ENCODE data around the gene ITIH5. TPM values are rescaled to one million over a fixed set of nuclear protein-coding genes. Genes with fewer than 3 reads are reported as not detected.

ITIH5 gene
- total and polyA plus RNA-seq, 2 donors from 2014 or later: 13.1 to 23.3 TPM

DNA sequence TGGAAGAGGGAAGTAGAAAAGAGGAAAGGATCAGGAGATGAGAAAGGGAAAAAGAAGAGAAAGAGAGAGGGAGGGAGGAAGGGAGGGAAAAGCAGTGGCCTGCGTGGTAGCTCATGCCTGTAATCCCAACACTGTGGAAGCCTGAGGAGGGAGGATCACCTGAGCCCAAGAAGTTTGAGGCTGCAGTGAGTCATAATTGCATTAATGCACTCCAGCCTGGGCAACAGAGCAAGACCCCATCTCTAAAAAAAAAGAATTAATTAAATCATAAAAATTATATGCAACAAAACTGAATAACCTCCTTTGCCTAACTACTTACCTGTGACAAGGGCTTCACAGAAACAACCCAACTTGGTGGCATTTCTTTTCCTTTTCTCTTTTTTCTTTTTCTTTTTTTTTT, 148.1 kb downstream of the ITIH5 start:
- H3K27me3 ChIP-seq (ENCODE audit: control insufficient read depth, insufficient read depth, low read length): peaks cover 10% of the 10 kb centered on the region
- intact Hi-C loops (cut with DNase I): no loop called here
- H3K9me3 ChIP-seq (ENCODE audit: control insufficient read depth in 2 of 3, insufficient read depth in 1 of 3, low read length in 3 of 3): no peaks in the 10 kb centered on the region
- H3K27ac ChIP-seq (ENCODE audit: low read depth in 2 of 2, low read length in 2 of 2): no peak overlapping the region
- FAIRE-seq (no peak), DNase-seq (no peak)
- H3K36me3 ChIP-seq (ENCODE audit: control insufficient read depth in 2 of 3, insufficient read depth in 3 of 3, low read length in 3 of 3): no peaks in the 10 kb centered on the region
- H3K4me1 ChIP-seq (ENCODE audit: control insufficient read depth in 2 of 3, insufficient read depth in 2 of 3, low read depth in 1 of 3, low read length in 3 of 3): no peaks in the 10 kb centered on the region
- H3K9ac ChIP-seq (ENCODE audit: low read length in 3 of 3): no peak overlapping the region
- TF ChIP-seq CTCF (IDR thresholded peaks at IDR 0.05; ENCODE audit: borderline replicate concordance, extremely low read depth, insufficient read depth): no peak
- H3K4me3 ChIP-seq (ENCODE audit: low read length in 3 of 3): no peak overlapping the region

DNA sequence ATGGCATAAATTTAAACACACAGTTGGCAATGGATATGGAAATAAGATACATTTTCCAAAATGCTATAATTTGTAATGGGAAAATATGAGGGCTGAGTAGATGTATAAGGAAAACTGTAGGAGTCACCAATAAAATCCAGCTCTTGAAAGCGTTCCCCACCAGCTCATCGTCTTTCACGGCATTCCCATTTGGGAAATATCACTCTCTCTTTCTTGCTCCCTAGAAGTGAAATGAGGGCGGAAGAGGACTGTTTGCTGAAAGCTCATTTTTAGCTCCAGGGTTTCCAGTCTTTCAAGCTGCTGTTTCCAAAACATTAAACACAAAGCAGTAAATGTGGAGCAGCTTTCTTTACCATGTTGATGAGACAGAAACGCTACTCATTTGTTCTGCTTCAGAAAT, 151.3 kb downstream of the ITIH5 start:
- no peak overlapping the region for H3K4me3 ChIP-seq (ENCODE audit: low read length in 3 of 3)
- H3K9ac ChIP-seq (ENCODE audit: low read length in 3 of 3): no peak overlapping the region
- peaks cover 0 to under 1% (median 0%) of the 10 kb centered on the region in 3 donors for H3K9me3 ChIP-seq (ENCODE audit: control insufficient read depth in 2 of 3, insufficient read depth in 1 of 3, low read length in 3 of 3)
- FAIRE-seq: no peak
- H3K27ac ChIP-seq (ENCODE audit: low read depth in 2 of 2, low read length in 2 of 2): no peak overlapping the region
- DNase-seq: peak in 2 of 5 donors; percentile 52 to 64
- H3K27me3 ChIP-seq (ENCODE audit: control insufficient read depth, insufficient read depth, low read length): peaks cover 4% of the 10 kb centered on the region
- no peaks in the 10 kb centered on the region for H3K4me1 ChIP-seq (ENCODE audit: control insufficient read depth in 2 of 3, insufficient read depth in 2 of 3, low read depth in 1 of 3, low read length in 3 of 3)
- no peaks in the 10 kb centered on the region for H3K36me3 ChIP-seq (ENCODE audit: control insufficient read depth in 2 of 3, insufficient read depth in 3 of 3, low read length in 3 of 3)
- intact Hi-C loops (cut with DNase I): no loop called here
- no peak for TF ChIP-seq CTCF (IDR thresholded peaks at IDR 0.05; ENCODE audit: borderline replicate concordance, extremely low read depth, insufficient read depth)

DNA sequence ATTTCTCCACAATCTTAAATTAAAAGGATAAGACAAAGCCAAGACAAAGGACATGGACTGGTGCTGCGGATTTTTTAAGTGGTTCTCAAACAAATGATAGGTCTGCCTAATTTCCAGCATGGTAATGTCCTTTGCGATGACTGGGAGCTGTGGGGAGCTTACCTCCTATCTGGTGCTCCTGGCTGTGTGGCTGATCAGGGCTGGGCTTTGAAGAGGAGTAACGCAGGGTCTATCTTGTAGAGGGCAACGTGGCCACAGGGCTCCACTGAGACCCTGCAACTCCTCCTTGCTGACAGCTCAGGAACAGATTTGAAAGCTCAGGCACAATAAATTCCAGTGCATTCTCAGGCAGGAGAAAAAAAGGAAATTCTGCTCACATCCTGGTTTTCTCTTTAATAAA, 152.8 kb downstream of the ITIH5 start:
- Histone ChIP-seq H3K36me3 (ENCODE audit: control insufficient read depth in 2 of 3, insufficient read depth in 3 of 3, low read length in 3 of 3) (no peaks in the 10 kb centered on the region), H3K4me1 (ENCODE audit: control insufficient read depth in 2 of 3, insufficient read depth in 2 of 3, low read depth in 1 of 3, low read length in 3 of 3) (no peaks in the 10 kb centered on the region), H3K9me3 (ENCODE audit: control insufficient read depth in 2 of 3, insufficient read depth in 1 of 3, low read length in 3 of 3) (peaks cover 0 to 4% (median 0%) of the 10 kb centered on the region in 3 donors), H3K4me3 (ENCODE audit: low read length in 3 of 3) (no peak overlapping the region), H3K27me3 (ENCODE audit: control insufficient read depth, insufficient read depth, low read length) (peaks cover 4% of the 10 kb centered on the region), H3K27ac (ENCODE audit: low read depth in 2 of 2, low read length in 2 of 2) (no peak overlapping the region), H3K9ac (ENCODE audit: low read length in 3 of 3) (no peak overlapping the region)
- FAIRE-seq: no peak
- no peak for TF ChIP-seq CTCF (IDR thresholded peaks at IDR 0.05; ENCODE audit: borderline replicate concordance, extremely low read depth, insufficient read depth)
- no peak for DNase-seq
- intact Hi-C loops (cut with DNase I): no loop called here

GRCh38 chr10:7513455-7513854, 153.3 kb downstream of the ITIH5 start:
- Histone ChIP-seq H3K9ac (ENCODE audit: low read length in 3 of 3) (no peak overlapping the region), H3K27ac (ENCODE audit: low read depth in 2 of 2, low read length in 2 of 2) (no peak overlapping the region), H3K9me3 (ENCODE audit: control insufficient read depth in 2 of 3, insufficient read depth in 1 of 3, low read length in 3 of 3) (peaks cover 0 to 4% (median 0%) of the 10 kb centered on the region in 3 donors), H3K4me1 (ENCODE audit: control insufficient read depth in 2 of 3, insufficient read depth in 2 of 3, low read depth in 1 of 3, low read length in 3 of 3) (no peaks in the 10 kb centered on the region), H3K36me3 (ENCODE audit: control insufficient read depth in 2 of 3, insufficient read depth in 3 of 3, low read length in 3 of 3) (no peaks in the 10 kb centered on the region), H3K4me3 (ENCODE audit: low read length in 3 of 3) (no peak overlapping the region), H3K27me3 (ENCODE audit: control insufficient read depth, insufficient read depth, low read length) (peaks cover 2% of the 10 kb centered on the region)
- intact Hi-C loops (cut with DNase I): no loop called here
- FAIRE-seq (no peak), DNase-seq (no peak)
- no peak for TF ChIP-seq CTCF (IDR thresholded peaks at IDR 0.05; ENCODE audit: borderline replicate concordance, extremely low read depth, insufficient read depth)
